ENCODE measurements around the gene SPNS2.

SPNS2 gene

GRCh38 chr17:4480929-4481898, 17.5 kb upstream of the SPNS2 start:
- DNase-seq = peak; percentile 12 to 31

- DNase-seq = no peak
These were observed 16.2 kb upstream of the SPNS2 start for GRCh38 chr17:4482338-4483011.

- DNase-seq = no peak
These were observed 15.5 kb upstream of the SPNS2 start for GRCh38 chr17:4483012-4483840.

- DNase-seq = peak; percentile 57
These were observed 12.7 kb upstream of the SPNS2 start for GRCh38 chr17:4485676-4486646.

GRCh38 chr17:4487296-4487695, 11.4 kb upstream of the SPNS2 start:
- DNase-seq = no peak

GRCh38 chr17:4487820-4488716, 10.6 kb upstream of the SPNS2 start:
- no peak for DNase-seq

- DNase-seq = no peak
These were observed 9.6 kb upstream of the SPNS2 start for GRCh38 chr17:4488989-4489595.

GRCh38 chr17:4490109-4490591, 8.5 kb upstream of the SPNS2 start:
- no peak for DNase-seq

GRCh38 chr17:4490637-4491061, 8.0 kb upstream of the SPNS2 start:
- no peak for DNase-seq

GRCh38 chr17:4492721-4493561, 5.7 kb upstream of the SPNS2 start:
- DNase-seq = no peak

GRCh38 chr17:4497101-4497824, 1.4 kb upstream of the SPNS2 start:
- no peak for DNase-seq

GRCh38 chr17:4499431-4500190, 930 bp downstream of the SPNS2 start:
- DNase-seq = peak; percentile 13 to 31

- DNase-seq = no peak
These were observed 1.5 kb downstream of the SPNS2 start for GRCh38 chr17:4500191-4500571.

GRCh38 chr17:4501295-4501949, 2.7 kb downstream of the SPNS2 start:
- no peak for DNase-seq

- DNase-seq = no peak
These were observed 3.9 kb downstream of the SPNS2 start for GRCh38 chr17:4502466-4503154.

- DNase-seq = no peak
These were observed 4.8 kb downstream of the SPNS2 start for GRCh38 chr17:4503283-4504025.
